Measurements from ENCODE around the gene BCL11A.

The BCL11A gene

GRCh38 chr2:60507211-60507965 is 46.1 kb downstream of the BCL11A start:
- no peak for DNase-seq (ENCODE audit: low read depth in 2 of 2)

- DNase-seq (ENCODE audit: low read depth in 2 of 2): no peak
These were observed 47.6 kb downstream of the BCL11A start for GRCh38 chr2:60505880-60506260.

GRCh38 chr2:60505240-60505879 is 48.1 kb downstream of the BCL11A start:
- no peak for DNase-seq (ENCODE audit: low read depth in 2 of 2)

- no peak for DNase-seq (ENCODE audit: low read depth in 2 of 2)
These were observed 49.4 kb downstream of the BCL11A start for GRCh38 chr2:60504049-60504448.

GRCh38 chr2:60502144-60502543 is 51.3 kb downstream of the BCL11A start:
- no peak for DNase-seq (ENCODE audit: low read depth in 2 of 2)

- no peak for DNase-seq (ENCODE audit: low read depth in 2 of 2)
These were observed 52.6 kb downstream of the BCL11A start for GRCh38 chr2:60500861-60501260.

- DNase-seq (ENCODE audit: low read depth in 2 of 2): no peak
These were observed 53.7 kb downstream of the BCL11A start for GRCh38 chr2:60499651-60500265.

GRCh38 chr2:60498816-60499429 is 54.5 kb downstream of the BCL11A start:
- no peak for DNase-seq (ENCODE audit: low read depth in 2 of 2)

- no peak for DNase-seq (ENCODE audit: low read depth in 2 of 2)
These were observed 55.2 kb downstream of the BCL11A start for GRCh38 chr2:60498127-60498815.

- no peak for DNase-seq (ENCODE audit: low read depth in 2 of 2)
These were observed 56.0 kb downstream of the BCL11A start for GRCh38 chr2:60497500-60497899.

GRCh38 chr2:60496956-60497355 is 56.5 kb downstream of the BCL11A start:
- DNase-seq (ENCODE audit: low read depth in 2 of 2): no peak

GRCh38 chr2:60496475-60496874 is 57.0 kb downstream of the BCL11A start:
- DNase-seq (ENCODE audit: low read depth in 2 of 2): no peak

GRCh38 chr2:60495041-60495625 is 58.3 kb downstream of the BCL11A start:
- DNase-seq (ENCODE audit: low read depth in 2 of 2): no peak

GRCh38 chr2:60493804-60494387 is 59.6 kb downstream of the BCL11A start:
- no peak for DNase-seq (ENCODE audit: low read depth in 2 of 2)

- no peak for DNase-seq (ENCODE audit: low read depth in 2 of 2)
These were observed 60.9 kb downstream of the BCL11A start for GRCh38 chr2:60492548-60492947.

GRCh38 chr2:60490848-60491247 is 62.6 kb downstream of the BCL11A start:
- DNase-seq (ENCODE audit: low read depth in 2 of 2): no peak

GRCh38 chr2:60490441-60490840 is 63.0 kb downstream of the BCL11A start:
- DNase-seq (ENCODE audit: low read depth in 2 of 2): no peak

GRCh38 chr2:60489289-60489688 is 64.2 kb downstream of the BCL11A start:
- no peak for DNase-seq (ENCODE audit: low read depth in 2 of 2)

GRCh38 chr2:60488291-60488690 is 65.2 kb downstream of the BCL11A start:
- DNase-seq (ENCODE audit: low read depth in 2 of 2): no peak

- no peak for DNase-seq (ENCODE audit: low read depth in 2 of 2)
These were observed 66.3 kb downstream of the BCL11A start for GRCh38 chr2:60487174-60487573.

GRCh38 chr2:60486551-60486950 is 66.9 kb downstream of the BCL11A start:
- DNase-seq (ENCODE audit: low read depth in 2 of 2): no peak

Measured in stimulated activated CD8-positive, alpha-beta memory T cell treated with anti-CD3 and anti-CD28 coated beads, Interleukin-2, amount 100 ng/mL, for 1 hour (primary cell).